ENCODE measurements around the gene NALF2. TPM values are rescaled to one million over a fixed set of nuclear protein-coding genes. Genes with fewer than 3 reads are reported as not detected.
A peak's percentile ranks its signal among the peaks of the same experiment; 100 is the strongest.

NALF2 gene
- total RNA-seq, 1 experiment from 2014 or later: not detected

GRCh38 chrX:69505772-69506616 lies 1.9 kb downstream of the NALF2 start:
- H3K4me1 ChIP-seq (ENCODE audit: insufficient read depth, low read length): no peaks in the 10 kb centered on the region
- POLR2A ChIA-PET (ENCODE audit: unreplicated experiment): no interaction called here
- no peak overlapping the region for H3K4me3 ChIP-seq (ENCODE audit: low read length)
- no TSS peak for BruUV-seq (replicated peaks)
- no peaks in the 10 kb centered on the region for H3K36me3 ChIP-seq (ENCODE audit: low read depth, low read length)
- H3K79me2 ChIP-seq (ENCODE audit: low read length): no peaks in the 10 kb centered on the region
- TF ChIP-seq EZH2phosphoT487 (IDR thresholded peaks at IDR 0.05; ENCODE audit: borderline replicate concordance, low read length) (no peak), CTCF (conservative IDR thresholded peaks at IDR 0.05; ENCODE audit: low read depth, low read length) (no peak), EZH2 (IDR thresholded peaks at IDR 0.05; ENCODE audit: low read length, unreplicated experiment) (no peak)
- H3K27ac ChIP-seq (ENCODE audit: low read length): no peak overlapping the region
- no peak overlapping the region for H3K4me2 ChIP-seq (ENCODE audit: low read length)
- no peaks in the 10 kb centered on the region for H3K9me2 ChIP-seq (replicated peaks; ENCODE audit: low read length)
- ATAC-seq (no peak), DNase-seq (no peak)
- intact Hi-C loops (cut with micrococcal nuclease): no loop called here
- no peaks in the 10 kb centered on the region for H3F3A ChIP-seq (ENCODE audit: low read length, unreplicated experiment)
- no peak overlapping the region for H3K9ac ChIP-seq (ENCODE audit: low read length)
- no peaks in the 10 kb centered on the region for H3K9me3 ChIP-seq (ENCODE audit: low read length)
- CTCF ChIA-PET: no interaction called here
- H2AFZ ChIP-seq (ENCODE audit: low read length): no peak overlapping the region
- peaks cover 24% of the 10 kb centered on the region for H3K27me3 ChIP-seq (ENCODE audit: low read length)
- no peaks in the 10 kb centered on the region for H4K20me1 ChIP-seq (ENCODE audit: low read length)

DNA sequence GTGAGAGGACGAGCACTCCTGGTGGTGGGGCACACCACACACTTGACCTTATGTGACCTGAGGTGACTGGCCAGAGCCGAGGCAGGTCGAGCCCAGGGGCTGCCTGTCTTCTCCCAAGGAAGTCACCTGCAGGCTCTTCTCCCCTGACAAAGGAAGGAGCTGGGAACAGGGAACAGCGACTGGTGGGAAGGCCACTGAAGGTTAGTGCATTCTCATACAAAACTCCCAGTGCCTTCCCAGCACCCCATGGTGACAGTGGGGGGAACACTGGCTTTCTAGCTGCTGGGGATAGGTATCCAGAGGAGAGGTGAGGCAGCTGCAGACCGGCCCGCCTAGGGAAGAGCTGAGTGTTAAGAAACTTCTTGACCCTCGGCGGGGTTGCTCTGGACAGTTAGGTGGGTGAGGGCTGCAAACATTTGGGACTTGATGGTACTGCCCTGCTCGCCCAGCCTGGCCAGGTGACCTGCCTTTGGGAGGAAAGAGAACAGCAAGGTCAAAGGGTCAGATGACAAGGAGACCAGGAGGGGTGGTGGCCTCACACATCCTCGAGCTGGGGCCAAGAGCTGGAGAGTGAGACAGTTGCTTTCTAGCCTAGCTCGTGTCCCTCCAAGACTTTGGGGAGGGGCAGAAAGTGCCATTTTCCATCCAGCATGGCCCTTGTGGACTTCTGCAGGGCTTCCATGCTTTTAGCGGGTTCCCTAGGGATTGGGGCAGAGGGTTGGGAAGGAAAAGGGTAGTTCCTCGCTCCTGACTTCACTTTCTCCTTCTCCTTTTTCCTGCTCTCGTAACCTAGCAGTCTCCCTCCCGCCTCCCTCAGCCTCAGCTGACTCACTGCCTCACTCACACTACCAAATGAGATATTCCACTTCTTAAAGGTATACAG lies 2.7 kb downstream of the NALF2 start:
- no peak overlapping the region for H3K4me2 ChIP-seq (ENCODE audit: low read length)
- H3K4me1 ChIP-seq (ENCODE audit: insufficient read depth, low read length): no peaks in the 10 kb centered on the region
- H3K79me2 ChIP-seq (ENCODE audit: low read length): no peaks in the 10 kb centered on the region
- H3K9ac ChIP-seq (ENCODE audit: low read length): no peak overlapping the region
- H3F3A ChIP-seq (ENCODE audit: low read length, unreplicated experiment): no peaks in the 10 kb centered on the region
- POLR2A ChIA-PET (ENCODE audit: unreplicated experiment): interaction anchor here (0.5 kb wide), 1 partner anchor 162 kb away, joined by 6 read pairs; no protein-coding TSS in a partner anchor
- peaks cover 24% of the 10 kb centered on the region for H3K27me3 ChIP-seq (ENCODE audit: low read length)
- H3K9me3 ChIP-seq (ENCODE audit: low read length): no peaks in the 10 kb centered on the region
- H3K36me3 ChIP-seq (ENCODE audit: low read depth, low read length): no peaks in the 10 kb centered on the region
- no peak overlapping the region for H3K27ac ChIP-seq (ENCODE audit: low read length)
- H3K9me2 ChIP-seq (replicated peaks; ENCODE audit: low read length): no peaks in the 10 kb centered on the region
- H3K4me3 ChIP-seq (ENCODE audit: low read length): no peak overlapping the region
- no peak for DNase-seq
- CTCF ChIA-PET: no interaction called here
- peak; percentile 51; the same call in 1 of the 2 replicates for ATAC-seq
- no TSS peak for BruUV-seq (replicated peaks)
- intact Hi-C loops (cut with micrococcal nuclease): no loop called here
- no peak for TF ChIP-seq EZH2phosphoT487 (IDR thresholded peaks at IDR 0.05; ENCODE audit: borderline replicate concordance, low read length)
- TF ChIP-seq CTCF (conservative IDR thresholded peaks at IDR 0.05; ENCODE audit: low read depth, low read length): no peak
- no peak for TF ChIP-seq EZH2 (IDR thresholded peaks at IDR 0.05; ENCODE audit: low read length, unreplicated experiment)
- H4K20me1 ChIP-seq (ENCODE audit: low read length): no peaks in the 10 kb centered on the region
- no peak overlapping the region for H2AFZ ChIP-seq (ENCODE audit: low read length)

Data from PC-3 (cell line).